ENCODE measurements around the gene CPHXL.

DNA sequence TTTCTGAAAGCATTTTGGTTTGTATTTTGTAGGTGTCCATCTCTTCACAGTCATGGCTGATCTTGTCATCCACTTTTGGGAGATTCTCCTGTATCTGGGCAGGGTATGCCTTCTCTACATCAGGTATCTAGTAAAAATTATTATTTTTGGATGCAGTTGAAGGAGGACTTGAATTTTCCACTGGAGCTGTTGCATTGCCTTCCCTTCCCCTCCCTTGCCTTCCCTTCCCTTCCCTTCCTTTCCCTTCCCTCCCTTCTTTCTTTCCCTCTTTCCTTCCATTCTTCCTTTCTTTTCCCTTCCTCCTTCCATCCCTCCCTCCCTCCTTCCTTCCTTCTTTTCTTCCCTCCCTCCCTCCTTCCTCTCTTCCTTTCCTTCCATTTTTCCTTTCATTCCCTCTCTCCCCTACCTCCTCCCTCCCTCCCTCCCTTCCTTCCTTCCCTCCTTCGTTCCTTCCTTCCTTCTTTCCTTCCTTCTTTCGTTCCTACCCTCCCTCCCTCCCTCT is 33.8 kb upstream of the CPHXL start:
- TF ChIP-seq CTCF (conservative IDR thresholded peaks at IDR 0.05 in 1 of 2, IDR thresholded peaks at IDR 0.05 in 1 of 2; ENCODE audit: low read depth in 1 of 2, low read length in 2 of 2) (no peak), EZH2 (IDR thresholded peaks at IDR 0.05; ENCODE audit: low read length, missing control alignments) (no peak)

Data from fibroblast of lung (primary cell).